Measurements from ENCODE around the gene HMMR. TPM values are rescaled to one million over a fixed set of nuclear protein-coding genes. Genes with fewer than 3 reads are reported as not detected.

The HMMR gene
- total RNA-seq, 1 donor from 2014 or later, result 0.91 TPM

- Histone ChIP-seq H3K36me3 (no peaks in the 10 kb centered on the region), H3K27ac (replicated peaks) (peak overlapping the region; percentile 99), H3K27me3 (ENCODE audit: low read depth) (no peaks in the 10 kb centered on the region), H3K4me1 (peaks cover 69% of the 10 kb centered on the region), H3K9me3 (replicated peaks) (no peaks in the 10 kb centered on the region), H3K4me3 (peak overlapping the region; percentile 90)
- peak; percentile 23 for DNase-seq
- intact Hi-C loops (cut with micrococcal nuclease), result no loop called here
- no peak for TF ChIP-seq CTCF (IDR thresholded peaks at IDR 0.05; ENCODE audit: borderline replicate concordance)
Observed at GRCh38 chr5:163504079-163504931, 43.9 kb downstream of the HMMR start.

- TF ChIP-seq CTCF (IDR thresholded peaks at IDR 0.05; ENCODE audit: borderline replicate concordance), result no peak
- Histone ChIP-seq H3K4me1 (peaks cover 76% of the 10 kb centered on the region), H3K27ac (replicated peaks) (peak overlapping the region; percentile 99), H3K36me3 (no peaks in the 10 kb centered on the region), H3K27me3 (ENCODE audit: low read depth) (no peaks in the 10 kb centered on the region), H3K9me3 (replicated peaks) (no peaks in the 10 kb centered on the region), H3K4me3 (peak overlapping the region; percentile 90)
- intact Hi-C loops (cut with micrococcal nuclease), result no loop called here
- no peak for DNase-seq
Observed at GRCh38 chr5:163505049-163505367, 44.6 kb downstream of the HMMR start.

- peaks cover 82% of the 10 kb centered on the region for H3K4me1 ChIP-seq
- H3K36me3 ChIP-seq, result no peaks in the 10 kb centered on the region
- intact Hi-C loops (cut with micrococcal nuclease), result no loop called here
- peak within 1 kb of the TSS; percentile 90 for H3K4me3 ChIP-seq
- TF ChIP-seq CTCF (IDR thresholded peaks at IDR 0.05; ENCODE audit: borderline replicate concordance), result peak; percentile 62
- H3K27me3 ChIP-seq (ENCODE audit: low read depth), result no peaks in the 10 kb centered on the region
- peak; percentile 96 for DNase-seq
- peak within 1 kb of the TSS; percentile 99 for H3K27ac ChIP-seq (replicated peaks)
- H3K9me3 ChIP-seq (replicated peaks), result no peaks in the 10 kb centered on the region
Observed at GRCh38 chr5:163505368-163506094, 45.1 kb downstream of the HMMR start, which contains the start of gene MAT2B. Gene MAT2B, plus strand, starts transcription at chr5:163505619. Its CDS starts 68 bp downstream, at chr5:163505687.

- H3K36me3 ChIP-seq, result no peaks in the 10 kb centered on the region
- intact Hi-C loops (cut with micrococcal nuclease), result no loop called here
- no peak for DNase-seq
- H3K27me3 ChIP-seq (ENCODE audit: low read depth), result no peaks in the 10 kb centered on the region
- no peak for TF ChIP-seq CTCF (IDR thresholded peaks at IDR 0.05; ENCODE audit: borderline replicate concordance)
- H3K9me3 ChIP-seq (replicated peaks), result no peaks in the 10 kb centered on the region
- peaks cover 87% of the 10 kb centered on the region for H3K4me1 ChIP-seq
- peak overlapping the region; percentile 99 for H3K27ac ChIP-seq (replicated peaks)
- H3K4me3 ChIP-seq, result peak overlapping the region; percentile 90
Observed at GRCh38 chr5:163506095-163506457, 45.6 kb downstream of the HMMR start.

- no peak for TF ChIP-seq CTCF (IDR thresholded peaks at IDR 0.05; ENCODE audit: borderline replicate concordance)
- no peaks in the 10 kb centered on the region for H3K27me3 ChIP-seq (ENCODE audit: low read depth)
- no peaks in the 10 kb centered on the region for H3K36me3 ChIP-seq
- no peak for DNase-seq
- H3K4me1 ChIP-seq, result peaks cover 94% of the 10 kb centered on the region
- peak overlapping the region; percentile 90 for H3K4me3 ChIP-seq
- intact Hi-C loops (cut with micrococcal nuclease), result no loop called here
- peak overlapping the region; percentile 99 for H3K27ac ChIP-seq (replicated peaks)
- no peaks in the 10 kb centered on the region for H3K9me3 ChIP-seq (replicated peaks)
Observed at GRCh38 chr5:163506726-163507125, 46.3 kb downstream of the HMMR start.
